Immature natural killer cell (primary cell): ENCODE data around the gene DOK6. TPM values are rescaled to one million over a fixed set of nuclear protein-coding genes. Genes with fewer than 3 reads are reported as not detected.

Experiments
- DNase-seq, 3 donors: peaks; one replicate each; pipeline ENCODE4 v3.0.0; 2022; ENCODE audit warnings: mixed read lengths in 1 of 3
- H3K27ac Mint-ChIP-seq, 6 donors: one replicate each; pipeline ENCODE4 v1.8.0; 2020; ENCODE audit warnings: mixed read lengths in 6 of 6, mild to moderate bottlenecking in 5 of 6, inconsistent platforms in 4 of 6, moderate library complexity in 3 of 6
- H3K27me3 Mint-ChIP-seq, 3 donors: one replicate each; pipeline ENCODE4 v1.8.0; 2020 to 2021; ENCODE audit warnings: low read depth in 3 of 3, mild to moderate bottlenecking in 3 of 3, mixed read lengths in 3 of 3, moderate library complexity in 3 of 3, inconsistent platforms in 1 of 3
- H3K36me3 Mint-ChIP-seq, 3 donors: one replicate each; pipeline ENCODE4 v1.8.0; 2020; ENCODE audit warnings: mixed read lengths in 3 of 3, inconsistent platforms in 2 of 3, mild to moderate bottlenecking in 2 of 3
- H3K4me1 Mint-ChIP-seq, 2 donors: one replicate each; pipeline ENCODE4 v1.8.0; 2020; ENCODE audit warnings: inconsistent platforms in 2 of 2, mild to moderate bottlenecking in 2 of 2, mixed read lengths in 2 of 2, moderate library complexity in 1 of 2
- H3K4me3 Mint-ChIP-seq, 5 donors: one replicate each; pipeline ENCODE4 v1.8.0; 2020; ENCODE audit warnings: mild to moderate bottlenecking in 5 of 5, mixed read lengths in 5 of 5, inconsistent platforms in 3 of 5, moderate library complexity in 3 of 5
- H3K9me3 Mint-ChIP-seq, 6 donors: one replicate each; pipeline ENCODE4 v1.8.0; 2020; ENCODE audit warnings: mild to moderate bottlenecking in 6 of 6, mixed read lengths in 6 of 6, inconsistent platforms in 4 of 6, moderate library complexity in 3 of 6
- polyA plus RNA-seq, 3 donors: library from polyadenylated mRNA; unstranded; fragments of 300-500 nt; fragmentation: Illumina TruSeq; gene quantifications; one replicate each; pipeline ENCODE4 v1.2.3, GENCODE V29; 2021

The DOK6 gene
- polyA plus RNA-seq, 3 donors from 2014 or later: 0.17 to 0.54 (median 0.30) TPM

DNA sequence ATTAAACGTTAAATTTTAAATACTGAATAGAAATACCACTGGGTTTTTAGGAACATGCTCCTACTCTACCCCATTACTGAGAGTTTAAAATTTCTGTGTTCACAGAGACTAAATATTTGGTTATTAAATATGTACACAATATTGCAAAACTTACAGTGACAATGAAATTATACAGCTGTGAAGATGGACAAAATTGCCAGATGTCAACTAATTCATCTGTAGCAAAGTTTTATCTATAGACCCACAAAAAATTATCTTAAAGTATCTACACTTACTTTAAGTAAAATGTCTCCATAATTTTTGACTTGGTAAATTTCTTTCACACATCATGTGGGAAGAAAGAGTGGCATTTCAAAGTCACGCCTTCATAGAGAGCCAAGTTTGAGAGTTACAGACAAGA lies 333.8 kb downstream of the DOK6 start:
- H3K36me3 Mint-ChIP-seq: peaks cover 16 to 27% (median 26%) of the 10 kb centered on the region in 3 donors
- no peaks in the 10 kb centered on the region for H3K27me3 Mint-ChIP-seq
- H3K27ac Mint-ChIP-seq: no peak overlapping the region
- peaks cover 0 to 3% (median 0%) of the 10 kb centered on the region in 6 donors for H3K9me3 Mint-ChIP-seq
- no peak overlapping the region for H3K4me3 Mint-ChIP-seq
- H3K4me1 Mint-ChIP-seq: peaks cover 0 to 14% of the 10 kb centered on the region in 2 donors
- no peak for DNase-seq

DNA sequence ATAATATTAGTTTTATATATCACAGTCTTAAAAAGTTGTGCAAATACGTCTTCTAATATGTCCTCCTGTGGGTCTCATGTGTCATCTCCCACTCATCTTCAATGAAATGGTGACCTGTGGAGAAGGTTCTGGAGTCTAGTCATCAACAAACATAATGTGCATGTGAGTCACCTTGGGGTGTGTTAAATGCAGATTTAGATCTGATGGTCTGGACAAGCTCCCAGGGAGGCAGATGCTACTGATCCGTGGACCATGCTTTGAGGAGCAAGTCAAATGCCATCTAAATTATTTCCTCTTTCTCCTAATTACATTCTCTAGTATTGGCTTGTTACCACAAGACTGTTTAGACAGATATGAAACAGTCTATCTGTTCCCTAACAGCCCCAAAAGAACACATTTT lies 336.0 kb downstream of the DOK6 start:
- H3K9me3 Mint-ChIP-seq: peaks cover 0 to 3% (median 0%) of the 10 kb centered on the region in 6 donors
- DNase-seq: no peak
- H3K27ac Mint-ChIP-seq: no peak overlapping the region
- H3K4me1 Mint-ChIP-seq: peaks cover 0 to 2% of the 10 kb centered on the region in 2 donors
- no peaks in the 10 kb centered on the region for H3K27me3 Mint-ChIP-seq
- H3K36me3 Mint-ChIP-seq: peaks cover 19 to 34% (median 32%) of the 10 kb centered on the region in 3 donors
- no peak overlapping the region for H3K4me3 Mint-ChIP-seq

DNA sequence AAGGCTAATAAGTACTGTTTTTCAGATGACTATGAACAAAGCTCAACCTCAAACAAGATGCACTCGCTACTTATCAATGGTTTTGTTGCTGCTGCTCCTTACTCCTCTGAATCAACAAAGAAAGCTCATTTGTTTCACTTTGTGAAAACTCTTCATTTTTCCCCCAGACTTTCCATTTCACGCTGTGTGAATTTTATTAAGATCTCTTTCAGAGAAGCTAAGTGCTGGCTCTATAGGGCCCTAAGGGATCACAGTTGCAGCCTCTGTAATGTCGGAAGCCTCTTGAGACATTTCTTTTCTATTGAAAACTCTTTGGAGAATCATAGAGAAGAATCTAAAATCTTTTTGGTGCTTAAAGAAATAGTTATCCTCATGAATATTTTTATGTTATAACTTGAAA lies 337.2 kb downstream of the DOK6 start:
- Mint-ChIP-seq H3K27ac (no peak overlapping the region), H3K27me3 (no peaks in the 10 kb centered on the region), H3K4me3 (no peak overlapping the region), H3K9me3 (peaks cover 0 to 3% (median 0%) of the 10 kb centered on the region in 6 donors), H3K36me3 (peaks cover 14 to 24% (median 22%) of the 10 kb centered on the region in 3 donors), H3K4me1 (no peaks in the 10 kb centered on the region)
- no peak for DNase-seq

DNA sequence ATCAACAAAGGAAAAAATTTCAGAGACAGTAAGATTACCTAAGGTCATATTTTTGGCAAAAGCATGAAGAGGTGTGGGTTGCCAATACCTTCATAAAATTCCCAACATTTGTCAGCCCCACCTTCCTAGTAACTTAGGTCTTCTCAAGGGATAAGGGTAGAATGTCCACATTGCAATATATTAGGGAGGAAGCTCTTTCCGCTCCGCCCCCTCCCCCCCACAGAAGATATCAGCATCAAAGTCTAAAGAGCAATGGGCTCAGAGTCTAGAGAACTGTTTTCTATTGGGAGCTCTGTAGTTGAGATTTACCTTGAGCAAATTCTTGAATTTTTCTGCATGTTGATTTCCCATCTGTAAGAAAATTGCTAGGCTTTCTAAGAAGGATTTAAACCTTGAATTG lies 346.7 kb downstream of the DOK6 start:
- H3K36me3 Mint-ChIP-seq: peaks cover 15 to 37% (median 36%) of the 10 kb centered on the region in 3 donors
- H3K27ac Mint-ChIP-seq: no peak overlapping the region
- DNase-seq: no peak
- H3K4me1 Mint-ChIP-seq: no peaks in the 10 kb centered on the region
- peaks cover 0 to 7% (median 0%) of the 10 kb centered on the region in 3 donors for H3K27me3 Mint-ChIP-seq
- H3K4me3 Mint-ChIP-seq: no peak overlapping the region
- H3K9me3 Mint-ChIP-seq: peaks cover 0 to 2% (median 0%) of the 10 kb centered on the region in 6 donors

DNA sequence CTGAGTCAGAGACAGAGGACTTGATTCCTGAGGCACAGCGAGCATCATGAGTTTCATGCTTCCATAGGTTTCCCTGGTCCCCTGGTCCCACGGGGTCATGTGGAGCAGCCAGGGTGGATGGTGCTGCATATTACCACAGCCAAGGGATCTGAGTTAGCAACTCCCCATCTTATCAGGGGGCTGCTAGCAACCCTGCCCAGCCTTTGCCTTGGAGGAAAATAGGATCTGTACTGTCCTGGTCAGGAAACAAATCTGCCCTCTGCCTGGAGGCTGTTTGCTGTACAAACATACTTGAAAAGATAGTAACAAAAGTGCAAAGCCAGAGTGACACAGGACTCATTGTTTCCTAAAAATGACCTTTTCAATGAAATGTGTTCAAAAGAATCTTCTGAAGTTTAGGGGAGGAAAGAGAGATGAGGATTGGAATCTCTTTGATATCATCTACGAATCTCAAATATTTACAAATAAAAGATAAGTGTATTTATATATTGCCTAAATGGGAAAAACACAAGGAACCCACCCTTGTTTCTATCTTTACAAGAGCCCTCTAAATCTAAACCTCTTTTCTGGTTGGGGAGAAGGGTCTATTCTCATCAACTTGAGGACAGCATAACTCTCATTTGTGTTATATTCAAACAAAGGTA lies 352.2 kb downstream of the DOK6 start:
- H3K4me1 Mint-ChIP-seq: peaks cover 4 to 13% of the 10 kb centered on the region in 2 donors
- no peak overlapping the region for H3K4me3 Mint-ChIP-seq
- H3K27me3 Mint-ChIP-seq: peaks cover 0 to 7% (median 1%) of the 10 kb centered on the region in 3 donors
- H3K27ac Mint-ChIP-seq: no peak overlapping the region
- DNase-seq: no peak
- peaks cover 15 to 33% (median 32%) of the 10 kb centered on the region in 3 donors for H3K36me3 Mint-ChIP-seq
- peaks cover 0 to 2% (median 0%) of the 10 kb centered on the region in 6 donors for H3K9me3 Mint-ChIP-seq

DNA sequence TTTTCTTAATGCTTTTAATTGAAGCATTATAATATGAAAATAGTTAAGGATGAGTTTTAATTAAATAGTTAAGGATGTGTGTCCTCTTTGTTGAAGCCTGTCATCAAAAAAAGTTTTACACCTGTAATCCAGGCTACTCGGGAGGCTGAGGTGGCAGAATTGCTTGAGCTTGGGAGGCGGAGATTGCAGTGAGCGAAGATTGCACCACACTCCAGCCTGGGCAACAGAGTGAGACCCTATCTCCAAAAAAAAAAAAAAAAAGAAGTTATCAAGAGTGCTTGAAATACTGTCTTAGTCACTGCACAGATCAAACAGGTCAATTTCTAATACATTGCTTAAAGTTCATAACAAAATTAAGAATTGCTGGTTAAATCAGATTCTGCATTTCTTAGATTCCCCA lies 353.4 kb downstream of the DOK6 start:
- peaks cover 0 to 7% (median 2%) of the 10 kb centered on the region in 3 donors for H3K27me3 Mint-ChIP-seq
- H3K9me3 Mint-ChIP-seq: peaks cover 0 to 2% (median 0%) of the 10 kb centered on the region in 6 donors
- peaks cover 4 to 13% of the 10 kb centered on the region in 2 donors for H3K4me1 Mint-ChIP-seq
- H3K27ac Mint-ChIP-seq: no peak overlapping the region
- no peak overlapping the region for H3K4me3 Mint-ChIP-seq
- no peak for DNase-seq
- peaks cover 15 to 31% (median 30%) of the 10 kb centered on the region in 3 donors for H3K36me3 Mint-ChIP-seq

DNA sequence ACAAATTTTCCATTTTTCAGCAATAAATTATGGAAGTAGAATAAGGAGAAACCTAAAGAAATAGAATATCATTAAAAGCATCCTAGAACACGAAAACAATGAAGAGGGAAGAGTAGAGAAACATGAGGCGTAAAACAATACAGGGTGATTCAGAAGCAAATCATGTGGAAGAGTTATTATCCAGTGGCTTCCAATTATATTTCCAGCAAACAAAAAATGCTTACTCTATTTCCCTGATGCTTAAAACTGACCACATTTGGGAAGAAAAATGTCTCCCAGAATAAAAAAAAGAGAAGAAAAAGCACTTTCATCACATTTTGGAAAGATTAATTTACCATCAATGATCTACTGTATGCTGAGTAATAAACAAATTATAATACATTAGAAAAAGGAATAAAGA lies 354.4 kb downstream of the DOK6 start:
- no peak for DNase-seq
- Mint-ChIP-seq H3K9me3 (peaks cover 0 to 1% (median 0%) of the 10 kb centered on the region in 6 donors), H3K4me1 (peaks cover 4 to 13% of the 10 kb centered on the region in 2 donors), H3K36me3 (peaks cover 12 to 32% (median 28%) of the 10 kb centered on the region in 3 donors), H3K27me3 (peaks cover 0 to 3% (median 2%) of the 10 kb centered on the region in 3 donors), H3K27ac (no peak overlapping the region), H3K4me3 (no peak overlapping the region)

DNA sequence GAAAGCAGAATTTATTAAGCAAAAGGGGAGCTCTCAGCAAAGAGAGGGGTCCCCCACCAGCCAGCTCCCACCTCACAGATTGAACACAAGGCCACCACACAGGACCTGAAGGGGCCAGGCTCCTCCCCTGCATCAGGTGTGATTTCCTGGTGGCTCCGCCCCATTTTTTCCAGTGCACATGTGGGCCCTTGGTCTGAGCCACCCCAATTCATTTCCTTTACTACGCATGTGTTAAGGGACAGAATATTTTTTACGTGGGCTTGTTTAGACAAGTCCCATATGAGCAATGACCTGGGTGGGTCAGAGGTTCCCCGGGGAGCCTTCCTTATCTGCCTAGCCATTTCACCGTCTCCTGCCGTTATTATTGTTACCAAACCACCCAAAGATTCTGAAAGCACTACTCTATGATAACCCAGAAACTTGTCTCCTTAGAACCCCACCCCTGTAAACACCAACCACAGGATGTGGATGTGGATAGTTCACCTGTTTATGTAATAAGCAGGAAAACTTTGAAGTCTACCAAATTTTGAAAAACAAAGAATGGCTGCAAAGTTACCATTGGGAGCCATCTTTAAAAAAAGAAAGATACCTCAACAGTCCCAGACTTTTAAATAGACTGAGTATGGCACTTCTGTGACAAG lies 355.3 kb downstream of the DOK6 start:
- no peak overlapping the region for H3K4me3 Mint-ChIP-seq
- peaks cover 4 to 13% of the 10 kb centered on the region in 2 donors for H3K4me1 Mint-ChIP-seq
- peaks cover 0 to 2% (median under 1%) of the 10 kb centered on the region in 3 donors for H3K27me3 Mint-ChIP-seq
- H3K36me3 Mint-ChIP-seq: peaks cover 7 to 25% (median 24%) of the 10 kb centered on the region in 3 donors
- no peaks in the 10 kb centered on the region for H3K9me3 Mint-ChIP-seq
- H3K27ac Mint-ChIP-seq: no peak overlapping the region
- DNase-seq: no peak

DNA sequence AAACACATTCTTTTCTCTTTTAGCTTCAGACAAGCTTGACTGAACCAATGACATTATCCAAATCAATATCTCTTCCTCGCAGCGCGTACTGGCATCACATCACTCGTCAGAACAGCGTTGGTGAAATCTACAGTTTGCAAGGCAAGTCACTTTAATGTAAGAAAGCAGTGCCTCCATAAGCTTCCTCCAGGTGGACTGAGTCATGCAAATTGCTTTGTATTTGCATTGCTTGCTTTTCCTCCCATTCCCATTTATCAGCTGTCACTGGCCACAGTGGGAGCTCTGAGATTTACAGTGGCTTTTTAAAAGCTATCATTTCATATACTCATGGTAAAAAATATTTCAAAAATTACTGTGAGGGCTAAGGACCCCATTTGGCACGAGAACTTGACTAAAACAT lies 357.0 kb downstream of the DOK6 start:
- H3K9me3 Mint-ChIP-seq: no peaks in the 10 kb centered on the region
- H3K36me3 Mint-ChIP-seq: peaks cover 13 to 33% (median 29%) of the 10 kb centered on the region in 3 donors
- H3K4me1 Mint-ChIP-seq: peaks cover 4 to 13% of the 10 kb centered on the region in 2 donors
- DNase-seq: no peak
- H3K4me3 Mint-ChIP-seq: no peak overlapping the region
- no peak overlapping the region for H3K27ac Mint-ChIP-seq
- peaks cover 0 to 2% (median 0%) of the 10 kb centered on the region in 3 donors for H3K27me3 Mint-ChIP-seq

DNA sequence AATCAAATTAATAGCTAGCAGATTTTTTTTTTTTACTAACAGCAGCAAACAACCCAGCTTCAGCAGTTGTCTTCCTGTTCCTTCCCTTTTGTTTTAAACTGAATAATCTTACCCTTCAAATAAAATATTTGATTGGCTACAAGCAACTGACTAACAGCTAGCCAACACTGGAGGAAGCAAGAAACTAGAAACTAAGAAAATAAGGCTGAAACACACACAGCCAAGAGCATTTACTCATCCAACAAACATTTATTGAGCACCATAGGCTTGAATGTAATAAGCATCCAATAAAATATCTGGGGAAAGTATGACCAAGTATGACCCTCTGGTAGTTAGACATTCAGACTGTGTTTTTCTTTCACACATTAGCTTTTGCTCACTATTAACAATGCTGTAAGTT lies 357.8 kb downstream of the DOK6 start:
- Mint-ChIP-seq H3K27ac (no peak overlapping the region), H3K4me3 (no peak overlapping the region), H3K4me1 (peaks cover 4 to 13% of the 10 kb centered on the region in 2 donors)

DNA sequence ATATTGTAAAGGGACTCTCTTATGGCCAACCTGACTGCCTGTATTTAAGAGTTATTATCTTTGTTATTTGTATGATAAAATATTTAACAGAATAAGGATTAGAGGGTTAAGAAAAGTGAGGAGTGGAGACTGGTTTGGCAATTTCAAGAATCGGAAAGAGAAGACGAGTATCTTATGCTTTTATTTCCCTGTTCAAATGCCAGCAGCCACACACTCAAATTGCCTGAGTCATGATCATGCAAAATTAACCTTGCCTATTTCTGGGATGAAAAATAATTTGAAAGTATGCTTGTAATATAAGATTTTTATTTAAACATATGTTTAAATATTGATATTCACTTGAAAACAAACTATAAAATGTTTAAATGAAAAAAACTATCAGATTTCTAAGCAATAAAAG lies 358.4 kb downstream of the DOK6 start:
- H3K27me3 Mint-ChIP-seq: peaks cover 0 to 2% (median 0%) of the 10 kb centered on the region in 3 donors
- no peaks in the 10 kb centered on the region for H3K9me3 Mint-ChIP-seq
- H3K4me3 Mint-ChIP-seq: no peak overlapping the region
- peaks cover 16 to 34% (median 29%) of the 10 kb centered on the region in 3 donors for H3K36me3 Mint-ChIP-seq
- no peak for DNase-seq
- no peak overlapping the region for H3K27ac Mint-ChIP-seq
- H3K4me1 Mint-ChIP-seq: peaks cover 4 to 13% of the 10 kb centered on the region in 2 donors

More for the DNA sequence above, 357.8 kb downstream of the DOK6 start:
- DNase-seq: no peak
- Mint-ChIP-seq H3K36me3 (peaks cover 13 to 37% (median 31%) of the 10 kb centered on the region in 3 donors), H3K9me3 (no peaks in the 10 kb centered on the region), H3K27me3 (peaks cover 0 to 2% (median 0%) of the 10 kb centered on the region in 3 donors)

DNA sequence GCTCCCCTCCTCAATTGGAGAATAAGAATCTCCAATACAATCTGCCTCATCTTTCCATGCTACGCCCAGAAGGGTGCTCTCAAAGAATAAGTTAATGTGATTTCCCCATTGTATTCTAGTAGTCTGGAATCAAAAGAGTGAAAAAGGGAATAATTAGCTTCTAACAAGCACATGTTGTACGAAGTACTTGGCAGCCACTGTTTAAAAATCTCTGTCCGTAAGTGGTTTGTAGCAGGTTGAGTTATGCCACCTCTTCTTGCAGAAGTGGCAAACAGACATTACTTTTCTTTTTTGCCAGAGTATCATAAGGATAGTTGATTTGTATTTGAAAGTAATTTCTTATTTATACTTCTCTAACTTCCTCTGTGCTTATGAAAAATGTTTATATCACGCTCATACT lies 362.3 kb downstream of the DOK6 start:
- Mint-ChIP-seq H3K27me3 (no peaks in the 10 kb centered on the region), H3K36me3 (peaks cover 17 to 33% (median 33%) of the 10 kb centered on the region in 3 donors), H3K9me3 (no peaks in the 10 kb centered on the region), H3K4me1 (no peaks in the 10 kb centered on the region), H3K27ac (no peak overlapping the region), H3K4me3 (no peak overlapping the region)
- DNase-seq: no peak

DNA sequence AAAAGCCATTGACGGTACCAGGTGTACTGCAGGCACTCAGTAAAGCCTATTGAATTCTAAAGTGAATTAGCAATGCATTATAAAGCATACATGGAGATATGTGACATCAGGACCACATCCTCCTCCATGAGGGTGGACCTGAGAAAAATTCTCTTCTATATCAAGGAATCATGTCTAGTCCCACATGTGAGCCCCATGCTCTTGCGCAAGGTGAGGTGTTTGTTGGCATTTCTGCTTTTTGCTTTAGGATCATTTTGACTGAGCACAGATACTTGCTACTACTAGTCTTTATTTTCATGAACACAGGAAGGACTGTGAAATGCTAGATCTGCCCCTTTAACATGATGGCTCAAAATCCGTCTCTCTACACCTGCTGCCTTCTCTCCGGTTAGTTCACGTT lies 363.1 kb downstream of the DOK6 start:
- DNase-seq: no peak
- Mint-ChIP-seq H3K27me3 (no peaks in the 10 kb centered on the region), H3K4me3 (no peak overlapping the region), H3K27ac (no peak overlapping the region), H3K36me3 (peaks cover 17 to 39% (median 38%) of the 10 kb centered on the region in 3 donors), H3K9me3 (no peaks in the 10 kb centered on the region), H3K4me1 (no peaks in the 10 kb centered on the region)

DNA sequence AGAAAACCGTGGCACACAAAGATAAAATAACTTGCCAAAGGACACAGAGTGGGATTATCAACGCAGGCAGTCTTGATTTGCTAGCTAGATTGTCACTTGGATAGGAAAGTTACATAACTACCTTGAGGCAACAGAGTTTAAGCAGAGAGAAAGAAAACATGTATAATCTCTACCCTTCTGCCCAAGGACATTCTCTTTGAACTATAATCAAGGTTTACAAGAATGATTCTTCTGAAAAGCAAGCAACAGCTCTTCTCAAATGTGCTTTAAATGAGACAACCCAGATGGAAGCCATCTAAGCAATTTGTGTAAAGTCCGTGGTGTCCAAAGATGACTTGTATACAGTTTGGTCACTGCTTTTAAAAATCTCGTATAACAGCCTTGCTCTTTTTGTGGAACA lies 369.6 kb downstream of the DOK6 start:
- peaks cover 16 to 31% of the 10 kb centered on the region in 2 donors for H3K4me1 Mint-ChIP-seq
- H3K4me3 Mint-ChIP-seq: peak overlapping the region in 1 of 5 donors; percentile 11
- no peak for DNase-seq
- H3K36me3 Mint-ChIP-seq: peaks cover 14 to 32% (median 24%) of the 10 kb centered on the region in 3 donors
- H3K9me3 Mint-ChIP-seq: no peaks in the 10 kb centered on the region
- H3K27me3 Mint-ChIP-seq: peaks cover 0 to 2% (median 0%) of the 10 kb centered on the region in 3 donors
- H3K27ac Mint-ChIP-seq: peak overlapping the region in 1 of 6 donors; percentile 41
